GM18520 (cell line): ENCODE data around the gene DNM2.

ENCODE experiments used
- ATAC-seq: cut with Tn5 transposase; IDR thresholded peaks from one replicate; pipeline ENCODE4 v1.9.1; 2021; ENCODE audit not compliant: unreplicated experiment

The DNM2 gene

GRCh38 chr19:10690341-10690781 is 27.5 kb upstream of the DNM2 start:
- no peak for ATAC-seq

GRCh38 chr19:10691178-10691881 is 26.5 kb upstream of the DNM2 start:
- no peak for ATAC-seq

- no peak for ATAC-seq
Observed at GRCh38 chr19:10691883-10692282, 26.0 kb upstream of the DNM2 start.

GRCh38 chr19:10692673-10693264 is 25.1 kb upstream of the DNM2 start:
- no peak for ATAC-seq

GRCh38 chr19:10694706-10695307 is 23.1 kb upstream of the DNM2 start:
- no peak for ATAC-seq

GRCh38 chr19:10695401-10696398 is 22.2 kb upstream of the DNM2 start:
- peak; percentile 62 for ATAC-seq

- no peak for ATAC-seq
Observed at GRCh38 chr19:10699650-10700335, 18.1 kb upstream of the DNM2 start.

- ATAC-seq, result peak; percentile 13
Observed at GRCh38 chr19:10701955-10702525, 15.8 kb upstream of the DNM2 start.

GRCh38 chr19:10706990-10707389 is 10.9 kb upstream of the DNM2 start:
- ATAC-seq, result no peak

GRCh38 chr19:10707440-10707839 is 10.4 kb upstream of the DNM2 start:
- ATAC-seq, result no peak

GRCh38 chr19:10708291-10708690 is 9.6 kb upstream of the DNM2 start:
- no peak for ATAC-seq

GRCh38 chr19:10712045-10712444 is 5.8 kb upstream of the DNM2 start:
- no peak for ATAC-seq

GRCh38 chr19:10712754-10713153 is 5.1 kb upstream of the DNM2 start:
- no peak for ATAC-seq

GRCh38 chr19:10713317-10713716 is 4.6 kb upstream of the DNM2 start:
- no peak for ATAC-seq

- ATAC-seq, result no peak
Observed at GRCh38 chr19:10717054-10717355, 874 bp upstream of the DNM2 start.

- peak; percentile 3 for ATAC-seq
Observed at GRCh38 chr19:10718205-10719196, 622 bp downstream of the DNM2 start.

- ATAC-seq, result no peak
Observed at GRCh38 chr19:10719466-10719961, 1.6 kb downstream of the DNM2 start.

GRCh38 chr19:10720607-10721125 is 2.8 kb downstream of the DNM2 start:
- ATAC-seq, result no peak

GRCh38 chr19:10723591-10723990 is 5.7 kb downstream of the DNM2 start:
- no peak for ATAC-seq
